ENCODE measurements around the gene LTC4S.

LTC4S gene

GRCh38 chr5:179768326-179769085, 25.3 kb upstream of the LTC4S start:
- no peaks in the 10 kb centered on the region for H3K9me2 ChIP-seq (replicated peaks; ENCODE audit: insufficient read depth, low read length)
- H3K4me3 ChIP-seq (ENCODE audit: low read length): no peak overlapping the region
- H3K4me2 ChIP-seq (ENCODE audit: low read depth, low read length): no peak overlapping the region
- H3K9ac ChIP-seq (ENCODE audit: low read length): no peak overlapping the region
- H2AFZ ChIP-seq (ENCODE audit: low read length): no peak overlapping the region
- 0 out of 2 replicates have a peak, but pooled peaks cover 2% of the 10 kb centered on the region for H4K20me1 ChIP-seq (ENCODE audit: insufficient read depth, low read length)
- H3F3A ChIP-seq (ENCODE audit: insufficient read depth, low read length): no peaks in the 10 kb centered on the region
- H3K79me2 ChIP-seq (ENCODE audit: low read length): peaks cover 41% of the 10 kb centered on the region
- TF ChIP-seq CTCF (IDR thresholded peaks at IDR 0.05; ENCODE audit: low read length): no peak
- no peak for TF ChIP-seq EZH2phosphoT487 (IDR thresholded peaks at IDR 0.05; ENCODE audit: low read length)
- no peak for TF ChIP-seq EZH2 (optimal IDR thresholded peaks at IDR 0.05; ENCODE audit: low read depth, low read length)
- H3K4me1 ChIP-seq (ENCODE audit: low read length): no peaks in the 10 kb centered on the region
- no peak for DNase-seq
- peaks cover 6% of the 10 kb centered on the region; the same call in 1 of the 2 replicates for H3K36me3 ChIP-seq (replicated peaks; ENCODE audit: insufficient read depth, low read length)
- no peaks in the 10 kb centered on the region for H3K27me3 ChIP-seq (replicated peaks; ENCODE audit: insufficient read depth, low read length)
- H3K27ac ChIP-seq (ENCODE audit: low read length): no peak overlapping the region
- no peaks in the 10 kb centered on the region for H3K9me3 ChIP-seq (replicated peaks; ENCODE audit: insufficient read depth, low read length)

DNA sequence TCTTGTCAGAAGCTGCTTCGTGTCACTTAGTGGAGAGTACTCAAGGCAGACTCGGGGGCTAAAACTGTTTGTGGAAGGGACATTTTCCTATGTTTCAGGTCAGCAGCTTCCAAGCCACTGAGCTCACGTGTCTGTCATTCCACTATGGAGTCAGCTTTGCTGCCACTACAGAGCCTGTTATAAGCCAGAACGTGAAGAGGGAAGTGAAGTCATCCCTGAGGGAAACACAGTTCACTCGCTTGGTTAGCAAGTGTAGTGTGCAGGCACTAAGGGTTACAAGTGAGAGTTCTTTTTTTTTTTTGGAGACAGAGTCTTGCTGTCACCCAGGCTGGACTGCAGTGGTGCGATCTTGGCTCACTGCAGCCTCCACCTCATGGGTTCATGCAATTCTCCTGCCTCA, 24.5 kb upstream of the LTC4S start:
- Histone ChIP-seq H2AFZ (ENCODE audit: low read length) (no peak overlapping the region), H3K36me3 (replicated peaks; ENCODE audit: insufficient read depth, low read length) (peaks cover 6% of the 10 kb centered on the region; the same call in 1 of the 2 replicates), H3F3A (ENCODE audit: insufficient read depth, low read length) (no peaks in the 10 kb centered on the region), H3K9me2 (replicated peaks; ENCODE audit: insufficient read depth, low read length) (no peaks in the 10 kb centered on the region), H3K4me3 (ENCODE audit: low read length) (no peak overlapping the region), H4K20me1 (ENCODE audit: insufficient read depth, low read length) (0 out of 2 replicates have a peak, but pooled peaks cover 2% of the 10 kb centered on the region), H3K27ac (ENCODE audit: low read length) (no peak overlapping the region), H3K27me3 (replicated peaks; ENCODE audit: insufficient read depth, low read length) (no peaks in the 10 kb centered on the region), H3K4me1 (ENCODE audit: low read length) (no peaks in the 10 kb centered on the region), H3K4me2 (ENCODE audit: low read depth, low read length) (no peak overlapping the region), H3K9ac (ENCODE audit: low read length) (no peak overlapping the region), H3K9me3 (replicated peaks; ENCODE audit: insufficient read depth, low read length) (no peaks in the 10 kb centered on the region), H3K79me2 (ENCODE audit: low read length) (peaks cover 34% of the 10 kb centered on the region)
- DNase-seq: no peak
- no peak for TF ChIP-seq EZH2 (optimal IDR thresholded peaks at IDR 0.05; ENCODE audit: low read depth, low read length)
- TF ChIP-seq EZH2phosphoT487 (IDR thresholded peaks at IDR 0.05; ENCODE audit: low read length): no peak
- no peak for TF ChIP-seq CTCF (IDR thresholded peaks at IDR 0.05; ENCODE audit: low read length)

GRCh38 chr5:179769796-179770195, 24.0 kb upstream of the LTC4S start:
- Histone ChIP-seq H3K79me2 (ENCODE audit: low read length) (peaks cover 34% of the 10 kb centered on the region), H3K27me3 (replicated peaks; ENCODE audit: insufficient read depth, low read length) (no peaks in the 10 kb centered on the region), H3K9ac (ENCODE audit: low read length) (no peak overlapping the region), H3F3A (ENCODE audit: insufficient read depth, low read length) (no peaks in the 10 kb centered on the region), H2AFZ (ENCODE audit: low read length) (no peak overlapping the region), H4K20me1 (ENCODE audit: insufficient read depth, low read length) (0 out of 2 replicates have a peak, but pooled peaks cover 2% of the 10 kb centered on the region), H3K36me3 (replicated peaks; ENCODE audit: insufficient read depth, low read length) (peaks cover 6% of the 10 kb centered on the region; the same call in 1 of the 2 replicates), H3K4me1 (ENCODE audit: low read length) (no peaks in the 10 kb centered on the region), H3K9me2 (replicated peaks; ENCODE audit: insufficient read depth, low read length) (no peaks in the 10 kb centered on the region), H3K4me2 (ENCODE audit: low read depth, low read length) (no peak overlapping the region), H3K4me3 (ENCODE audit: low read length) (no peak overlapping the region), H3K27ac (ENCODE audit: low read length) (no peak overlapping the region), H3K9me3 (replicated peaks; ENCODE audit: insufficient read depth, low read length) (no peaks in the 10 kb centered on the region)
- TF ChIP-seq EZH2phosphoT487 (IDR thresholded peaks at IDR 0.05; ENCODE audit: low read length): no peak
- no peak for TF ChIP-seq EZH2 (optimal IDR thresholded peaks at IDR 0.05; ENCODE audit: low read depth, low read length)
- TF ChIP-seq CTCF (IDR thresholded peaks at IDR 0.05; ENCODE audit: low read length): no peak
- no peak for DNase-seq

Data from MM.1S (cell line).